ENCODE measurements around the gene MATN1.

Gene MATN1

DNA sequence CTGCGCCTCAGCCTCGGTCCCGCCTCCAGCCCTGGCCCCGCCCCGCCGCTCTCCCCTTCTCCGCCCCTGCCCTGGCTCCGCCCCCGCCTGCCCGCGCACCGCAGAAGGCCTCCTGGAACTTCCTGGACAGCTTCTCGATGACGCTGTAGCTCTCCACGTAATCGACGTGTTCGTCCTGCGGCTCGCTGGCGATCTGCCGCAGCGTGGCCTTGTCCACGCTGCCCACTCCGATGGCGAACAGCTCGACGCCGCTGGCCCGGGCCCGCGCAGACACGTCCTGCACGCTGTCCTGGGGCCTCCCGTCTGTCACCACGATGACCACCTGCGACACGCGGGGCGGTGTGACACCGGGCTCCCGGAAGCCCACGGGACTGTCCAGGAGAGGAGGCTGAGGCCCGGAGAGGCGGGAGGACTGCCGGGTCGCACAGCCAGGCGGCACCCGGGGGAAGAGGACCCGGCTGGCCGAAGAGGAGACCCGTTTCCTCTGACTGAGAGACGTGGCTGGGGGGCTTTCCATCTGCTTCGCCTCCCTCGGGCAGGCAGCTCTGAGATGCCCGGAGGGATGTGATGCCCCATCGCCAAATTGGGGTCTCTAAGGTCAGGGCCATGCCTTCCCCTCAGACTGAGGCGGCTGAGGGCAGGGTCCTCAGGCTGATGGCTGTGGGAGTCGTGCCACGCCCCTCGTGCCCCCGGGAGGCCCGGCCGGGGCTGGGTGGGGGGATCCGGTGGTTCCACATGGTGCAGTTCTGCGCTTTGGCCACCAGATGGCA lies 4.6 kb downstream of the MATN1 start:
- TF ChIP-seq, protein P1, sequence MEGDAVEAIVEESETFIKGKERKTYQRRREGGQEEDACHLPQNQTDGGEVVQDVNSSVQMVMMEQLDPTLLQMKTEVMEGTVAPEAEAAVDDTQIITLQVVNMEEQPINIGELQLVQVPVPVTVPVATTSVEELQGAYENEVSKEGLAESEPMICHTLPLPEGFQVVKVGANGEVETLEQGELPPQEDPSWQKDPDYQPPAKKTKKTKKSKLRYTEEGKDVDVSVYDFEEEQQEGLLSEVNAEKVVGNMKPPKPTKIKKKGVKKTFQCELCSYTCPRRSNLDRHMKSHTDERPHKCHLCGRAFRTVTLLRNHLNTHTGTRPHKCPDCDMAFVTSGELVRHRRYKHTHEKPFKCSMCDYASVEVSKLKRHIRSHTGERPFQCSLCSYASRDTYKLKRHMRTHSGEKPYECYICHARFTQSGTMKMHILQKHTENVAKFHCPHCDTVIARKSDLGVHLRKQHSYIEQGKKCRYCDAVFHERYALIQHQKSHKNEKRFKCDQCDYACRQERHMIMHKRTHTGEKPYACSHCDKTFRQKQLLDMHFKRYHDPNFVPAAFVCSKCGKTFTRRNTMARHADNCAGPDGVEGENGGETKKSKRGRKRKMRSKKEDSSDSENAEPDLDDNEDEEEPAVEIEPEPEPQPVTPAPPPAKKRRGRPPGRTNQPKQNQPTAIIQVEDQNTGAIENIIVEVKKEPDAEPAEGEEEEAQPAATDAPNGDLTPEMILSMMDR (IDR thresholded peaks at IDR 0.05; ENCODE audit: borderline replicate concordance, insufficient read depth, low read depth, low read length), result peak; percentile 91; the same call in 1 of the 2 replicates
- peak overlapping the region; percentile 87 for H3K4me3 ChIP-seq (ENCODE audit: low read depth, low read length)

DNA sequence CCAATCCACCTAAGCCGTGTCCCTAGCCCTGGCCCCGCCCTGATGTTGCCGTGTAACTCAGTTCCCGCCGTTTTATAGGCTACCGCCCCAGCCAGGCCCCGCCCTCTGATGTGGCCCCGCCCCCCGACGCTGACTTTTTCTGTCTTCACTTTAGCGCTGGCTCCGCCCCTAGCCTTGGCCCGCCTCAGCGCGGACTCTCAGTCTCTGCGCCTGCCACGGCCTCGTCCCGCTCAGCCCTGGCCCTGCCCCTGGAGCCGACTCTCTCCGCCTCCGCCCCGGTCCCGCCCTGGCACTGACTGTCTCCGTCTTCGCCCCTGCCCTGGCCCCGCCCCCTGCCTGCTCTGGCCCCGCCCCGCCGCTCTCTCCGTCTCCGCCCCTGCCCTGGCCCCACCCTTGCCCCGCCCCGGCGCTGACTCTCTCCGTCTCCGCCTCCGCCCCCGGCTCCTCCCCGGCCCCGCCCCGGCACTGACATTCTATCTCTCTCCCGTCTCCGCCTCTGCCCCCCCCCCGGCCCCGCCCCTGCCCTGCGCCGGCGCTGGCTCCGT lies 5.2 kb downstream of the MATN1 start:
- TF ChIP-seq, protein P1 (IDR thresholded peaks at IDR 0.05; ENCODE audit: borderline replicate concordance, insufficient read depth, low read depth, low read length), result no peak
- H3K4me3 ChIP-seq (ENCODE audit: low read depth, low read length), result peak overlapping the region; percentile 12

DNA sequence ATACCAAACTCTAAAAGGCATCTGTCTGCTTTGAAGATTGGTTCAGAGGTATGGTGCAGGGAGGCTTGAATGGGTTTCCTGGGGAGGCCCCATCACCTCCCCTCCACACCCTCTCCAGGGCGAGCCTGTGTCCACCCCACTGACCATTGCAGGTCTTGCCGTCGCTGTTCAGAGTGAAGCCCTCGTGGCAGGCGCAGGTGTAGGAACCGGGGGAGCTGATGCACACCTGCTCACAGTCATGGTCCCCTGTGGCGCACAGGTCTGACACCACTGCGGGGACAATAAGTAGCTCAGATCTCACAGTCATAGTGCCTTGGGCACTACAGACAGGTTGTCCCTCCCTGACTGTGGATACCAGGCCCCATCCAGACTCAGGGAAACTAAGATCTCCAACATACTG lies 6.7 kb downstream of the MATN1 start:
- TF ChIP-seq, protein P1 (IDR thresholded peaks at IDR 0.05; ENCODE audit: borderline replicate concordance, insufficient read depth, low read depth, low read length), result no peak
- H3K4me3 ChIP-seq (ENCODE audit: low read depth, low read length), result no peak overlapping the region

DNA sequence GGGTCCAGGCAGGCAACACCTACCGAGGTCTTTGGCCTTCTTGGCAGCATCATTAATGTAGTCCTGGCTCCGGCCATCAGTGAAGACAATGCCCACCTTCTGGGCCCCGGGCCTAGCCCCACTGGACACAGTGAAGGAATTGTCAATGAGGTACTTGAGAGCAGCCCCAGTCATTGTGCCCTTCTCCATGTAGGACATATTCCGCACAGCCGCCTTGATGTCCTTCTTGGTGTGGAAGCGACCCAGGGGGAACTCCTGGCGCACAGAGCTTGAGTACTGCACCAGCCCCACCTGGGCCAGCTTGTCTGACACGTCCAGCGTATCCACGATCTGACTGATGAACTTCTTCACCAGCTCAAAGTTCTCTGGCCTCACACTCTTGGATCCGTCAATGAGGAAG lies 7.5 kb downstream of the MATN1 start:
- TF ChIP-seq, protein P1 (IDR thresholded peaks at IDR 0.05; ENCODE audit: borderline replicate concordance, insufficient read depth, low read depth, low read length), result no peak

DNA sequence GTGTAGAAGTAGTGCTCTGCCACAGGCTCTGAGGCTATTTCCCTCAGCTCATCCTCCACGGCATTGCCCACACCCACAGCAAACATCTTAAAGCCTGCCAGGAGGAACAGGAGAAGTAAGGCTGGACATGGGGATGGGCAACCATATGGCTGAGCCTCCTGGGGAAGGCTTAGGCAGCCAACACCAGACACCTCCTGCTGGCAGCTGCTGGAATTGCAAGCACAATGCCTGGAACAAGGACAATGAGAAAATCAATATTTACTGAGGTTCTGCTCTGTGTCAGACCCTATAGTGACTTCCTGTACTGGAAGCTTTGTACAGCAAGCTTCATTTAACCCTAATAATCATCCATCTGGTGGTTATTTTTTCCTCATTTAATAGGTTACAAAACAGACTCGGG lies 8.2 kb downstream of the MATN1 start:
- TF ChIP-seq, protein P1 (IDR thresholded peaks at IDR 0.05; ENCODE audit: borderline replicate concordance, insufficient read depth, low read depth, low read length), result peak; percentile 56; the same call in 1 of the 2 replicates
- no peak overlapping the region for H3K4me3 ChIP-seq (ENCODE audit: low read depth, low read length)

More for the DNA sequence above, 7.5 kb downstream of the MATN1 start:
- no peak overlapping the region for H3K4me3 ChIP-seq (ENCODE audit: low read depth, low read length)

DNA sequence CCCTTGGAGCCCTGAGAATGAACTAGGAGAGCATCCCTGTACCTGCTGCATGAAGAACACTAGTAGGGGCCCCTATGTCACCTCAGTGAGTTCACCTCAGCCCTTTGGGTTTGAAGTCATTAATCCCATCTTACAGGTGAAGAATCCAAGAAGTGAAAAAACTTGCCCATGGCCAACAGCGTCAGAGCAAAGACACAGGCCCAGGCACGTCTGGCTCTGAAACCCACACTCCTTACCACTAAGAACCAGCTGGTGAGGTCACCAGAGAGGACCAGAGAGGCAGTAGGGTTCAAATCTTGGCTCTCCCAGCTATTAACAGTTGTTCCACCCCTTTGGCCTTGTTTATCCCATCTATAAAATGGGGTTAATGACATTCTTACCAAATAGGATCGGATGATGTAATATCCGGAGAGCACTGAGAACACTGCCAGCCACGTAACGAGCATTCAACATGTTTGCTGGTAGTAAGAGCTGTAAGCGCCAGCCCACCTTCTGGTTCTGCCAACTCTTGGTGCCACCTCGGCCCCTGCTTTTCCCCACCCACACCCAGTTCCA lies 8.8 kb downstream of the MATN1 start:
- TF ChIP-seq, protein P1 (IDR thresholded peaks at IDR 0.05; ENCODE audit: borderline replicate concordance, insufficient read depth, low read depth, low read length), result no peak
- H3K4me3 ChIP-seq (ENCODE audit: low read depth, low read length), result no peak overlapping the region

Measured in GM12875 (cell line).